ENCODE measurements around the gene BCL6B. TPM values are rescaled to one million over a fixed set of nuclear protein-coding genes. Genes with fewer than 3 reads are reported as not detected.
"Not testable (repeated sequence)": the region's sequence is repeated elsewhere in the genome, so short reads cannot be mapped to it uniquely, and the experiment has no call there.

The BCL6B gene
- total RNA-seq, 2 experiments from 2014 or later, result not detected

DNA sequence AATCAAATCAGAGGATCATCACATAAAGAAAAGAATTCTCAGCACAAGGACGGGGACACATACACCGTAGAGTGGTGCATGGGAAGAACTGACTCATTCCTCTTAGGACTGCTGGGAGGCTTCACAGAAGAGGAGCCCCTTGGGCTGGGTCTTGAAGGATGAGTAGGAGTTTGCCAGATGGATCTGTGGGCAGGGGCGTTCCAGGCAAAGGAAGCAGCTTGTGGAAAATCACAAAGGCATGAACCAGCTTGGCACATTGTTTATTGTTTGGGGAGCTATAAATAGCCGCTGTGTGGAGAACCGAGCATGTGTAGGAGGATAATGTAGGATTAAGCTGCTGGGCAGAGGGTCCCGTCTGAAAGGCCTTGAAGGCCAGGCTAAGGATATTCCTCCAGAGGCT, 26.1 kb downstream of the BCL6B start:
- POLR2A ChIA-PET, result no interaction called here

DNA sequence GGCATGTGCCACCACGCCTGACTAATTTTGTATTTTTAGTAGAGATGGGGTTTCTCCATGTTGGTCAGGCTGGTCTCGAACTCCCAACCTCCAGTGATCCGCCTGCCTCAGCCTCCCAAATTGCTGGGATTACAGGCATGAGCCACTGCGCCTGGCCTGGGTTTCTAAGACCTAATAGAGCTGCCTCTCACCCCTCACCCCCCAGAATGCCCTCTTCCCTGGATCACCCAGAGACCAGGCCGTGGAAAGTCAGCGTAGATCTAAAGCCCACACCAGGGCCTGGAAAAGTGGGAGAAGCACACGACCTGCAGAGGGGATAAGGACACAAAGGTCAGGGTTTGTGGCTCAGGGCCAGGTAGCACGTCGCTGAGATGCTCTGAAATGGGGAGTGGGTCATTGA, 27.7 kb downstream of the BCL6B start:
- CTCF ChIA-PET (ENCODE audit: unreplicated experiment), result not testable (repeated sequence)

More for the DNA sequence above, 26.1 kb downstream of the BCL6B start:
- Histone ChIP-seq H3K9me3 (ENCODE audit: low read length) (no peaks in the 10 kb centered on the region), H2AFZ (ENCODE audit: low read length) (no peak overlapping the region), H3K79me2 (ENCODE audit: insufficient read depth, low read depth, low read length) (no peaks in the 10 kb centered on the region), H3K4me3 (ENCODE audit: low read depth, low read length, poor library complexity, severe bottlenecking) (no peak overlapping the region), H3K27ac (ENCODE audit: low read depth, low read length, poor library complexity, severe bottlenecking) (no peak overlapping the region), H3K4me2 (ENCODE audit: low read length) (no peak overlapping the region), H4K20me1 (ENCODE audit: insufficient read depth, low read length) (no peaks in the 10 kb centered on the region), H3K36me3 (ENCODE audit: insufficient read depth, low read length) (no peaks in the 10 kb centered on the region), H3K9me2 (ENCODE audit: insufficient read depth, low read length) (no peaks in the 10 kb centered on the region), H3K4me1 (ENCODE audit: insufficient read depth, low read length, poor library complexity, severe bottlenecking) (peaks cover 12% of the 10 kb centered on the region)
- no peak for DNase-seq (ENCODE audit: low spot score)
- CTCF ChIA-PET (ENCODE audit: unreplicated experiment), result interaction anchor here (0.5 kb wide), 1 partner anchor 144 kb away, joined by 4 read pairs; no protein-coding TSS in a partner anchor
- intact Hi-C loops (cut with micrococcal nuclease; ENCODE audit: unreplicated experiment), result loop anchor here (5.0 kb wide), 1 partner anchor 248 kb away; no protein-coding TSS in a partner anchor
- BruUV-seq (replicated peaks), result no TSS peak
- TF ChIP-seq, protein P1, sequence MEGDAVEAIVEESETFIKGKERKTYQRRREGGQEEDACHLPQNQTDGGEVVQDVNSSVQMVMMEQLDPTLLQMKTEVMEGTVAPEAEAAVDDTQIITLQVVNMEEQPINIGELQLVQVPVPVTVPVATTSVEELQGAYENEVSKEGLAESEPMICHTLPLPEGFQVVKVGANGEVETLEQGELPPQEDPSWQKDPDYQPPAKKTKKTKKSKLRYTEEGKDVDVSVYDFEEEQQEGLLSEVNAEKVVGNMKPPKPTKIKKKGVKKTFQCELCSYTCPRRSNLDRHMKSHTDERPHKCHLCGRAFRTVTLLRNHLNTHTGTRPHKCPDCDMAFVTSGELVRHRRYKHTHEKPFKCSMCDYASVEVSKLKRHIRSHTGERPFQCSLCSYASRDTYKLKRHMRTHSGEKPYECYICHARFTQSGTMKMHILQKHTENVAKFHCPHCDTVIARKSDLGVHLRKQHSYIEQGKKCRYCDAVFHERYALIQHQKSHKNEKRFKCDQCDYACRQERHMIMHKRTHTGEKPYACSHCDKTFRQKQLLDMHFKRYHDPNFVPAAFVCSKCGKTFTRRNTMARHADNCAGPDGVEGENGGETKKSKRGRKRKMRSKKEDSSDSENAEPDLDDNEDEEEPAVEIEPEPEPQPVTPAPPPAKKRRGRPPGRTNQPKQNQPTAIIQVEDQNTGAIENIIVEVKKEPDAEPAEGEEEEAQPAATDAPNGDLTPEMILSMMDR (conservative IDR thresholded peaks at IDR 0.05; ENCODE audit: low read length), result no peak
- no peak for TF ChIP-seq EZH2phosphoT487 (IDR thresholded peaks at IDR 0.05; ENCODE audit: borderline replicate concordance, low read depth, low read length)

DNA sequence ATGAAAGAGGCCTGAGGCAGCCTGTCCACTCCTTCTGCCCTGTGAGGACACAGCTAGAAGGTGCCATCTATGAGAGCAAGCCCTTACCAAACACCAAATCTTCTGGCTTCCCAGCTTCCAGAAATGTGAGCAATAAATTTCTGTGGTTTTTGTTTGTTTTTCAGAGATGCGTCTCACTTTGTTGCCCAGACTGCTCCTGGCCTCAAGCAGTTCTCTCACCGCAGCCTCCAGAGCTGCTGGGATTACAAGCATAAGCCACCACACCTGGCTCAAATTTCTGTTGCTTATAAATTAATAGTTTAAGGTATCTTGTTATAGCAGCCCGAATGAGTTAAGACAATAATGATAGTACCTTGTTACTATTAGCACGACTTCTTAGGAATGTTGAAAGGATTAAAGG, 33.5 kb downstream of the BCL6B start:
- TF ChIP-seq, protein P1 (conservative IDR thresholded peaks at IDR 0.05; ENCODE audit: low read length), result no peak
- no peak for TF ChIP-seq EZH2phosphoT487 (IDR thresholded peaks at IDR 0.05; ENCODE audit: borderline replicate concordance, low read depth, low read length)
- Histone ChIP-seq H3K4me1 (ENCODE audit: insufficient read depth, low read length, poor library complexity, severe bottlenecking) (no peaks in the 10 kb centered on the region), H3K4me2 (ENCODE audit: low read length) (no peak overlapping the region), H4K20me1 (ENCODE audit: insufficient read depth, low read length) (no peaks in the 10 kb centered on the region), H3K4me3 (ENCODE audit: low read depth, low read length, poor library complexity, severe bottlenecking) (no peak overlapping the region), H3K9me3 (ENCODE audit: low read length) (no peaks in the 10 kb centered on the region), H3K9me2 (ENCODE audit: insufficient read depth, low read length) (no peaks in the 10 kb centered on the region), H3K27ac (ENCODE audit: low read depth, low read length, poor library complexity, severe bottlenecking) (no peak overlapping the region), H2AFZ (ENCODE audit: low read length) (no peak overlapping the region), H3K36me3 (ENCODE audit: insufficient read depth, low read length) (no peaks in the 10 kb centered on the region), H3K79me2 (ENCODE audit: insufficient read depth, low read depth, low read length) (no peaks in the 10 kb centered on the region)
- ChIA-PET CTCF (ENCODE audit: unreplicated experiment) (no interaction called here), POLR2A (no interaction called here)
- BruUV-seq (replicated peaks), result no TSS peak
- DNase-seq (ENCODE audit: low spot score), result no peak
- intact Hi-C loops (cut with micrococcal nuclease; ENCODE audit: unreplicated experiment), result no loop called here

More for the DNA sequence above, 27.7 kb downstream of the BCL6B start:
- BruUV-seq (replicated peaks); H3K9me2 ChIP-seq (ENCODE audit: insufficient read depth, low read length); intact Hi-C loops (cut with micrococcal nuclease; ENCODE audit: unreplicated experiment); H3K79me2 ChIP-seq (ENCODE audit: insufficient read depth, low read depth, low read length); DNase-seq (ENCODE audit: low spot score); H3K4me3 ChIP-seq (ENCODE audit: low read depth, low read length, poor library complexity, severe bottlenecking); H3K36me3 ChIP-seq (ENCODE audit: insufficient read depth, low read length); H3K4me2 ChIP-seq (ENCODE audit: low read length); H3K27ac ChIP-seq (ENCODE audit: low read depth, low read length, poor library complexity, severe bottlenecking); H3K9me3 ChIP-seq (ENCODE audit: low read length); H2AFZ ChIP-seq (ENCODE audit: low read length); H4K20me1 ChIP-seq (ENCODE audit: insufficient read depth, low read length): not testable (repeated sequence)
- POLR2A ChIA-PET, result interaction anchor here (0.6 to 0.7 kb wide), 2 partner anchors 98 to 206 kb away, joined by 3 to 4 read pairs; no protein-coding TSS in a partner anchor
- peaks cover 11% of the 10 kb centered on the region for H3K4me1 ChIP-seq (ENCODE audit: insufficient read depth, low read length, poor library complexity, severe bottlenecking)
